ENCODE results near the gene CLEC1A. TPM values are rescaled to one million over a fixed set of nuclear protein-coding genes. Genes with fewer than 3 reads are reported as not detected.
A peak's percentile ranks its signal among the peaks of the same experiment; 100 is the strongest.

The CLEC1A gene
- total and polyA plus RNA-seq, 4 donors = 2.5 to 14.9 (median 6.6) TPM

GRCh38 chr12:10110256-10110844 lies 11.6 kb upstream of the CLEC1A start:
- Histone ChIP-seq H3K27ac (ENCODE audit: low read depth, low read length) (no peak overlapping the region), H3K36me3 (ENCODE audit: control insufficient read depth, insufficient read depth, low read length) (no peaks in the 10 kb centered on the region), H3K9me3 (ENCODE audit: control insufficient read depth, insufficient read depth, low read length) (no peaks in the 10 kb centered on the region), H3K27me3 (ENCODE audit: control insufficient read depth, insufficient read depth, low read length) (no peaks in the 10 kb centered on the region), H3K4me1 (ENCODE audit: control insufficient read depth, insufficient read depth, low read length) (no peaks in the 10 kb centered on the region), H3K4me3 (ENCODE audit: low read depth, low read length) (no peak overlapping the region)
- no peak for DNase-seq (ENCODE audit: low read depth in 4 of 6, low spot score in 6 of 6)
- 100% methylated on average over 1 of the region's 2 CpGs for WGBS (ENCODE audit: insufficient coverage)

GRCh38 chr12:10102322-10102721 lies 3.5 kb upstream of the CLEC1A start:
- H3K9me3 ChIP-seq (ENCODE audit: control insufficient read depth, insufficient read depth, low read length) = no peaks in the 10 kb centered on the region
- DNase-seq (ENCODE audit: low read depth in 4 of 6, low spot score in 6 of 6) = no peak
- H3K27ac ChIP-seq (ENCODE audit: low read depth, low read length) = no peak overlapping the region
- WGBS (ENCODE audit: insufficient coverage) = 100% methylated on average over 1 of the region's 2 CpGs
- H3K36me3 ChIP-seq (ENCODE audit: control insufficient read depth, insufficient read depth, low read length) = no peaks in the 10 kb centered on the region
- no peak overlapping the region for H3K4me3 ChIP-seq (ENCODE audit: low read depth, low read length)
- H3K27me3 ChIP-seq (ENCODE audit: control insufficient read depth, insufficient read depth, low read length) = no peaks in the 10 kb centered on the region
- peaks cover 19% of the 10 kb centered on the region for H3K4me1 ChIP-seq (ENCODE audit: control insufficient read depth, insufficient read depth, low read length)

GRCh38 chr12:10101648-10102220 lies 2.9 kb upstream of the CLEC1A start:
- Histone ChIP-seq H3K36me3 (ENCODE audit: control insufficient read depth, insufficient read depth, low read length) (no peaks in the 10 kb centered on the region), H3K9me3 (ENCODE audit: control insufficient read depth, insufficient read depth, low read length) (no peaks in the 10 kb centered on the region), H3K27ac (ENCODE audit: low read depth, low read length) (no peak overlapping the region), H3K27me3 (ENCODE audit: control insufficient read depth, insufficient read depth, low read length) (no peaks in the 10 kb centered on the region), H3K4me1 (ENCODE audit: control insufficient read depth, insufficient read depth, low read length) (peaks cover 19% of the 10 kb centered on the region), H3K4me3 (ENCODE audit: low read depth, low read length) (no peak overlapping the region)
- no peak for DNase-seq (ENCODE audit: low read depth in 4 of 6, low spot score in 6 of 6)
- WGBS (ENCODE audit: insufficient coverage) = 100% methylated on average over 1 of the region's 1 CpG

GRCh38 chr12:10101042-10101579 lies 2.3 kb upstream of the CLEC1A start:
- H3K4me1 ChIP-seq (ENCODE audit: control insufficient read depth, insufficient read depth, low read length) = peaks cover 19% of the 10 kb centered on the region
- H3K4me3 ChIP-seq (ENCODE audit: low read depth, low read length) = no peak overlapping the region
- 38% methylated on average over 4 of the region's 5 CpGs for WGBS (ENCODE audit: insufficient coverage)
- peak in 4 of 6 donors; percentile 37 to 80 (median 52) for DNase-seq (ENCODE audit: low read depth in 4 of 6, low spot score in 6 of 6)
- no peaks in the 10 kb centered on the region for H3K9me3 ChIP-seq (ENCODE audit: control insufficient read depth, insufficient read depth, low read length)
- no peaks in the 10 kb centered on the region for H3K27me3 ChIP-seq (ENCODE audit: control insufficient read depth, insufficient read depth, low read length)
- H3K36me3 ChIP-seq (ENCODE audit: control insufficient read depth, insufficient read depth, low read length) = no peaks in the 10 kb centered on the region
- H3K27ac ChIP-seq (ENCODE audit: low read depth, low read length) = peak overlapping the region; percentile 63

GRCh38 chr12:10097521-10097920 lies 1.3 kb downstream of the CLEC1A start:
- H3K4me3 ChIP-seq (ENCODE audit: low read depth, low read length) = peak overlapping the region; percentile 16
- H3K9me3 ChIP-seq (ENCODE audit: control insufficient read depth, insufficient read depth, low read length) = no peaks in the 10 kb centered on the region
- no peaks in the 10 kb centered on the region for H3K27me3 ChIP-seq (ENCODE audit: control insufficient read depth, insufficient read depth, low read length)
- no peaks in the 10 kb centered on the region for H3K36me3 ChIP-seq (ENCODE audit: control insufficient read depth, insufficient read depth, low read length)
- DNase-seq (ENCODE audit: low read depth in 4 of 6, low spot score in 6 of 6) = peak in 1 of 6 donors; percentile 13
- H3K27ac ChIP-seq (ENCODE audit: low read depth, low read length) = peak overlapping the region; percentile 75
- WGBS (ENCODE audit: insufficient coverage) = no CpG with 5 or more reads among the region's 3 CpGs
- H3K4me1 ChIP-seq (ENCODE audit: control insufficient read depth, insufficient read depth, low read length) = peaks cover 19% of the 10 kb centered on the region

GRCh38 chr12:10095971-10096370 lies 2.8 kb downstream of the CLEC1A start:
- WGBS (ENCODE audit: insufficient coverage) = 100% methylated on average over 3 of the region's 3 CpGs
- Histone ChIP-seq H3K27me3 (ENCODE audit: control insufficient read depth, insufficient read depth, low read length) (no peaks in the 10 kb centered on the region), H3K27ac (ENCODE audit: low read depth, low read length) (no peak overlapping the region), H3K4me1 (ENCODE audit: control insufficient read depth, insufficient read depth, low read length) (peaks cover 9% of the 10 kb centered on the region), H3K4me3 (ENCODE audit: low read depth, low read length) (no peak overlapping the region), H3K36me3 (ENCODE audit: control insufficient read depth, insufficient read depth, low read length) (no peaks in the 10 kb centered on the region), H3K9me3 (ENCODE audit: control insufficient read depth, insufficient read depth, low read length) (no peaks in the 10 kb centered on the region)
- DNase-seq (ENCODE audit: low read depth in 4 of 6, low spot score in 6 of 6) = no peak

GRCh38 chr12:10094646-10095395 lies 4.0 kb downstream of the CLEC1A start:
- Histone ChIP-seq H3K27ac (ENCODE audit: low read depth, low read length) (no peak overlapping the region), H3K36me3 (ENCODE audit: control insufficient read depth, insufficient read depth, low read length) (no peaks in the 10 kb centered on the region), H3K27me3 (ENCODE audit: control insufficient read depth, insufficient read depth, low read length) (no peaks in the 10 kb centered on the region), H3K9me3 (ENCODE audit: control insufficient read depth, insufficient read depth, low read length) (no peaks in the 10 kb centered on the region), H3K4me3 (ENCODE audit: low read depth, low read length) (no peak overlapping the region), H3K4me1 (ENCODE audit: control insufficient read depth, insufficient read depth, low read length) (peaks cover 4% of the 10 kb centered on the region)
- no peak for DNase-seq (ENCODE audit: low read depth in 4 of 6, low spot score in 6 of 6)
- 83% methylated on average over 1 of the region's 4 CpGs for WGBS (ENCODE audit: insufficient coverage)

GRCh38 chr12:10088955-10089900 lies 9.6 kb downstream of the CLEC1A start:
- Histone ChIP-seq H3K4me1 (ENCODE audit: control insufficient read depth, insufficient read depth, low read length) (no peaks in the 10 kb centered on the region), H3K36me3 (ENCODE audit: control insufficient read depth, insufficient read depth, low read length) (no peaks in the 10 kb centered on the region), H3K4me3 (ENCODE audit: low read depth, low read length) (no peak overlapping the region), H3K27me3 (ENCODE audit: control insufficient read depth, insufficient read depth, low read length) (no peaks in the 10 kb centered on the region), H3K9me3 (ENCODE audit: control insufficient read depth, insufficient read depth, low read length) (no peaks in the 10 kb centered on the region), H3K27ac (ENCODE audit: low read depth, low read length) (no peak overlapping the region)
- DNase-seq (ENCODE audit: low read depth in 4 of 6, low spot score in 6 of 6) = no peak
- WGBS (ENCODE audit: insufficient coverage) = 80% methylated on average over 3 of the region's 8 CpGs

GRCh38 chr12:10088031-10088430 lies 10.8 kb downstream of the CLEC1A start:
- Histone ChIP-seq H3K4me1 (ENCODE audit: control insufficient read depth, insufficient read depth, low read length) (no peaks in the 10 kb centered on the region), H3K9me3 (ENCODE audit: control insufficient read depth, insufficient read depth, low read length) (no peaks in the 10 kb centered on the region), H3K27ac (ENCODE audit: low read depth, low read length) (no peak overlapping the region), H3K4me3 (ENCODE audit: low read depth, low read length) (no peak overlapping the region), H3K36me3 (ENCODE audit: control insufficient read depth, insufficient read depth, low read length) (no peaks in the 10 kb centered on the region), H3K27me3 (ENCODE audit: control insufficient read depth, insufficient read depth, low read length) (no peaks in the 10 kb centered on the region)
- no peak for DNase-seq (ENCODE audit: low read depth in 4 of 6, low spot score in 6 of 6)
